KOPT-K1 (cell line): ENCODE results near the gene ITGB3.
"Not testable (repeated sequence)": the region's sequence is repeated elsewhere in the genome, so short reads cannot be mapped to it uniquely, and the experiment has no call there.

ENCODE experiments used
- H3K27ac ChIP-seq: fragments of 200-600 bp; sonication (generic); 2 replicates; pipeline ENCODE4 v1.5.1; 2016; ENCODE audit warnings: antibody characterized with exemption, mild to moderate bottlenecking, low read depth, low read length; ENCODE audit not compliant: poor library complexity, severe bottlenecking
- H3K36me3 ChIP-seq: fragments of 200-600 bp; sonication (generic); 2 replicates; pipeline ENCODE4 v1.5.1; 2017; ENCODE audit warnings: antibody characterized with exemption, mild to moderate bottlenecking, low read length, moderate library complexity; ENCODE audit not compliant: insufficient read depth
- H3K9me3 ChIP-seq: fragments of 200-600 bp; sonication (generic); 2 replicates; pipeline ENCODE4 v1.5.1; 2017; ENCODE audit warnings: antibody characterized with exemption, low read length, mild to moderate bottlenecking; ENCODE audit not compliant: insufficient read depth, poor library complexity, severe bottlenecking

Gene ITGB3

GRCh38 chr17:47218896-47219430, 34.7 kb upstream of the ITGB3 start:
- Histone ChIP-seq H3K27ac (peak overlapping the region; percentile 55), H3K36me3 (no peaks in the 10 kb centered on the region), H3K9me3 (peaks cover 10% of the 10 kb centered on the region)

DNA sequence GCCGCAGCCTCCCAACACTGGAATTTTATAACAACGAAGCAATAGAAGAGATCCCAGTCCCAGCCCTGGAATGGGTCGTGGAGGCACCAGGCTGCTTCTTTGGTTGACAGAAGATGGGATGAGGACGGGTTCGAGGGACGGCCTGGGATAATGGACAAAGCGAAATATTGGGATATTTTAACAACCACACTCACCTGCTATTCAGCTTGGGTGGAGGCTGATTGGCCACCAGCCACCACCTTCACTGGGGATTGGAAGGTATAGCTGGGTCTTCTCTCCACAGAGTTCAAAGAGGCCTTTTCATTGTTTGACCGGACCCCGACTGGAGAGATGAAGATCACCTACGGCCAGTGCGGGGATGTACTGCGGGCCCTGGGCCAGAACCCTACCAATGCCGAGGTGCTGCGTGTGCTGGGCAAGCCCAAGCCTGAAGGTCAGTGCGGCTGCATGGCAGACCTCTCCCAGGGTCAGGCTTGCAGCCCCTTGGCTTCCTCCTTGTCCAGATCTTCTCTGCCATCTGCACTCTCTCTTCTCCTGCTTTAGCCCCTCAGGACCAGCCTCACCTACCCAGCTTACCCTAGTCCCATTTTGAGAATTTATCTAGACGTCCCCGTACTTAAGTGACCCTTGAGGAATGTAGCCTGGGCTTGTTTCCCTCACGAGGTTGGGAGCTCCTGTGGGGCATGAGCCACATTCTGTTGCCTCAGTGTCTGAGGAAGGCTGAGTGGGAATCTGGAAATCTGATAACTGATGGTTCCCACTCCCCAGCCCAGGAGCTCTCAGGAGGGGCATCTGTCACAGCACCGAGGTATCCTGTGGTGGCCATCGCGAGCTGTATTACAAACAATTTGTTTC, 33.8 kb upstream of the ITGB3 start:
- peaks cover 18% of the 10 kb centered on the region for H3K9me3 ChIP-seq
- H3K36me3 ChIP-seq: no peaks in the 10 kb centered on the region
- peak overlapping the region; percentile 55 for H3K27ac ChIP-seq

- Histone ChIP-seq H3K9me3 (peaks cover 20% of the 10 kb centered on the region), H3K27ac (peak overlapping the region; percentile 55), H3K36me3 (no peaks in the 10 kb centered on the region)
These were observed 33.1 kb upstream of the ITGB3 start for GRCh38 chr17:47220531-47220999.

GRCh38 chr17:47221154-47221553, 32.5 kb upstream of the ITGB3 start:
- Histone ChIP-seq H3K9me3 (peaks cover 20% of the 10 kb centered on the region), H3K27ac (peak overlapping the region; percentile 55), H3K36me3 (no peaks in the 10 kb centered on the region)

DNA sequence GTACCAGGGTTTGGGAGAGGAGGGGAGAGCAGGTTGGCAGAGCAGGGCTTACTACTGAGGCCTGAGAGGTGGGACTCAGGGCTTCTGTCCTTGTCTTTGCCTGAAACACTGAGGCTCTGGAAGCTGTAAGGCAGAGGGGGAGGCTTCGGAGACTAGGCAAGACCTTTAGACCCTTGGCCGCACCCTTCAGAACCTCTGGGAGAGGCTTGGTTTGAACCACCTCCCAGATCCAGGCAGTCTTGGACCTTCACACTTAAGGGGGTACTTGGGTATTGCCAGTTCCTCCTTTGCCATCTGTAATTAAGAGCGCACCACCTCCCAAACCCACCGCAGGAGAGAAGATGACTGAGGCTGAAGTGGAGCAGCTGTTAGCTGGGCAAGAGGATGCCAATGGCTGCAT, 31.6 kb upstream of the ITGB3 start:
- no peaks in the 10 kb centered on the region for H3K36me3 ChIP-seq
- H3K27ac ChIP-seq: no peak overlapping the region
- H3K9me3 ChIP-seq: peaks cover 20% of the 10 kb centered on the region

GRCh38 chr17:47223007-47223406, 30.6 kb upstream of the ITGB3 start:
- no peak overlapping the region for H3K27ac ChIP-seq
- no peaks in the 10 kb centered on the region for H3K36me3 ChIP-seq
- H3K9me3 ChIP-seq: peaks cover 20% of the 10 kb centered on the region

- H3K36me3 ChIP-seq: no peaks in the 10 kb centered on the region
- H3K9me3 ChIP-seq: peaks cover 20% of the 10 kb centered on the region
- no peak overlapping the region for H3K27ac ChIP-seq
These were observed 30.2 kb upstream of the ITGB3 start for GRCh38 chr17:47223460-47223859.

DNA sequence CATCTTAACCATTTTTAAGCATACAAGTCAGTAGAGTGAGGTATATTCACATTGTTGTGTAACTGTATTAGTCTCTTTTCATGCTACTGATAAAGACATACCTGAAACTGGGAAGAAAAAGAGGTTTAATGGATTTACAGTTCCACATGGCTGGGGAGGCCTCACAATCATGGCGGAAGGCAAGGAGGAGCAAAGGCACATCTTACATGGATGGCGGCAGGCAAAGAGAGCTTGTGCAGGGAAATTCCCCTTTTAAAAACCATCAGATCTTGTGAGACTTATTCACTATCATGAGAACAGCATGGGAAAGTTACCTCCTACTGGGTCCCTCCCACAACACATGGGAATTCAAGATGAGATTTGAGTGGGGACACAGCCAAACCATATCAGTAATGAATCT, 29.6 kb upstream of the ITGB3 start:
- not testable (repeated sequence) for H3K27ac ChIP-seq, H3K36me3 ChIP-seq
- H3K9me3 ChIP-seq: peaks cover 20% of the 10 kb centered on the region

GRCh38 chr17:47224966-47225365, 28.7 kb upstream of the ITGB3 start:
- Histone ChIP-seq H3K9me3 (peaks cover 20% of the 10 kb centered on the region), H3K36me3 (no peaks in the 10 kb centered on the region), H3K27ac (no peak overlapping the region)

GRCh38 chr17:47225436-47225858, 28.2 kb upstream of the ITGB3 start:
- H3K9me3 ChIP-seq: peaks cover 20% of the 10 kb centered on the region
- H3K27ac ChIP-seq: no peak overlapping the region
- H3K36me3 ChIP-seq: no peaks in the 10 kb centered on the region

- H3K9me3 ChIP-seq: peaks cover 20% of the 10 kb centered on the region
- no peaks in the 10 kb centered on the region for H3K36me3 ChIP-seq
- no peak overlapping the region for H3K27ac ChIP-seq
These were observed 27.5 kb upstream of the ITGB3 start for GRCh38 chr17:47225911-47226688.

DNA sequence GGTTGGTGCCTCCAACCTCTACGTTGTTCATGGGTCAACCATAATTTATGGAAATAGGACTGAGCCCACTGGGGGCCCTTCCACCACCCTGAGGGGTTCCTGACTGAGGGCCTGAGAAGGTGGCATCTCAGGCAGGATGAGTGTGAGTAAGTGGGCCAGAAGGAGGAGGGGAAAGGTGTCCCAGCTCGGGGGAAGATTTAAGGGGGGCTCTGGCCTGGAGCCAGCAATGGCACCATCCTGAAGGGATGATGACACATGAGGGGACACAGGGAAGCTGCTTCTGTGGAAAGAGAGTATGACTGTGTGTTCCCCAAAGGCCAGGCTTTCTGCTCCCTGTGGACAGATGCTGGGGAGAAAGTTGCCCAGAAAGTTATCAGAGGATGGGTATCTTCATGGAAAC, 25.8 kb upstream of the ITGB3 start:
- Histone ChIP-seq H3K9me3 (peaks cover 20% of the 10 kb centered on the region), H3K27ac (no peak overlapping the region)

DNA sequence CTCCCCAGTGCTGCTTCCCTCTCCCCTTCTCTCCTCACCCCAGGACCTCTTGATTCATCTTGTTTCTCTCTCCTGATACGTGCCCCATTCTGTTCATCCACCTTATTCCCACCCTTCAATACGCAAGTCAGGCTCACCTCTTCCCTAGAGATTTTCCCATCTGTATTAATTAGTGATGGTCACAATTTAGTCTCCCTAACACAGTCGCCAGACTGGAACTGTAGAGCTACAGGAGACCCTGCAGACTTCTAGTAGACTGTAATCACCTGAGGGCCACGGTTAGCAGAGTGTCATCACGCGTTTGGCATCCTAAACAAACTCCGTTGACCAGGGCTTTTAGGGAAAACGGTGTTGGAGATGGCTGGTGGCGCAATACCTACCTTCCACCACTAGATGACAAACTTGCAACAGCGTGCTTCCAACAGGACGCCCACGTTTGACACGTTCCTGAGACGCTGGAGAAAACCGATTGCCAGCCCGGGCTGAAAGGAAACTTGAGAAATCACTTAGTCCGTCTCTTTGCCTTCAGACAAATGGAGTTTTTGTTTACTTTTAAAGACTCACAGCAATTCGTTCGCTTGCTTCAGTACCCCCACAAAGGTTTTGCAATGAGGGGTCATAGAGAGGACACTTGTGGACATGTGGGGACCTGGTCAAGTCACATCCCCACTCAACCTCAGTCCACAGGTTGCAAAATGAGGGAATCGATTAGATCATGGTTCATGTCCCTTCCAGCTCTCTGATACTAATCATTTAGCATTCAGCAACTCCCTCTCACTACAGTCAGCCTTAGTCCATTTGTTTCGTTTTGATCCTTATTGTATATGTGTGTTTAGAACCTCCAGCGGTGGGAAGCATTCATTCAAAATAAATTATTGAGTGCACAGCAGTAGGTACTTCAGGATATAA, 23.8 kb upstream of the ITGB3 start:
- Histone ChIP-seq H3K9me3 (peaks cover 2% of the 10 kb centered on the region), H3K36me3 (no peaks in the 10 kb centered on the region), H3K27ac (no peak overlapping the region)

More for the DNA sequence above, 25.8 kb upstream of the ITGB3 start:
- no peaks in the 10 kb centered on the region for H3K36me3 ChIP-seq

DNA sequence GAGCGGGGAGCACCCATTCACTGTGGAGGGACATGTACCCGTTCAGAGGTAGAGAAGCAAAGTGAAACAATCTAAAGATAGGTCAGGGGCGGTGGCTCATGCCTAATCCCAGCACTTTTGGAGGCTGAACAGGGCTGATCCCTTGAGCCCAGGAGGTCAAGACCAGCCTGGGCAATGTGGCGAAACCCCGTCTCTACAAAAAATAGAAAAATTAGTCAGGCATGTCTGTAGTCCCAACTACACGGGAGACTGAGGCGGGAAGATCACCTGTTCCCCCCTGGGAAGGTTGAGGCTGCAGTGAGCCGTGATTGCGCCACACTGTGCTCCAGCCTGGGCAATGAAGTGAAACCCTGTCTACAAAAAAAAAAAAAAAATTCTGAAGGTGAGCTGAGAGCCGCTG, 22.8 kb upstream of the ITGB3 start:
- Histone ChIP-seq H3K9me3 (no peaks in the 10 kb centered on the region), H3K27ac (no peak overlapping the region), H3K36me3 (no peaks in the 10 kb centered on the region)
